GM23338 (cell line): Measurements from ENCODE around the gene CNTNAP2. TPM values are rescaled to one million over a fixed set of nuclear protein-coding genes. Genes with fewer than 3 reads are reported as not detected.

Experiments used
- ATAC-seq: fragments of 200-7000 bp; cut with Tn5 transposase; 3 replicates; pipeline ENCODE4 v1.9.1; 2020
- DNase-seq: peaks from one replicate; pipeline ENCODE4 v3.0.0-alpha.2; 2015; ENCODE audit warnings: low spot score
- H2AFZ ChIP-seq: fragments of 200-600 bp; sonication (generic); 2 replicates; pipeline ENCODE4 v1.8.0; 2016; ENCODE audit warnings: antibody characterized with exemption, mild to moderate bottlenecking, moderate library complexity
- H3F3A ChIP-seq: fragments of 200-600 bp; sonication (generic); replicated peaks from 2 replicates; pipeline ENCODE4 v1.8.0; 2017; ENCODE audit warnings: antibody characterized with exemption, mixed run types, low read depth
- H3K27ac ChIP-seq: fragments of 200-600 bp; sonication (generic); 2 replicates; pipeline ENCODE4 v1.6.1; 2016; ENCODE audit warnings: low read depth
- H3K27me3 ChIP-seq: fragments of 200-600 bp; sonication (generic); 2 replicates; pipeline ENCODE4 v1.8.0; 2016; ENCODE audit warnings: mild to moderate bottlenecking, mixed run types, moderate library complexity; ENCODE audit not compliant: insufficient read depth
- H3K36me3 ChIP-seq: fragments of 200-600 bp; sonication (generic); 2 replicates; pipeline ENCODE4 v1.8.0; 2016; ENCODE audit warnings: mild to moderate bottlenecking; ENCODE audit not compliant: insufficient read depth
- H3K4me1 ChIP-seq: fragments of 200-600 bp; sonication (generic); 2 replicates; pipeline ENCODE4 v1.8.0; 2016; ENCODE audit warnings: mild to moderate bottlenecking, moderate library complexity; ENCODE audit not compliant: insufficient read depth
- H3K4me2 ChIP-seq: fragments of 200-600 bp; sonication (generic); 2 replicates; pipeline ENCODE4 v1.7.1; 2017; ENCODE audit warnings: mixed run types
- H3K4me3 ChIP-seq: fragments of 200-600 bp; sonication (generic); 2 replicates; pipeline ENCODE4 v1.6.1; 2016; ENCODE audit warnings: mixed run types
- H3K79me2 ChIP-seq: fragments of 200-600 bp; sonication (generic); replicated peaks from 2 replicates; pipeline ENCODE4 v1.8.0; 2017; ENCODE audit warnings: mild to moderate bottlenecking; ENCODE audit not compliant: insufficient read depth
- H3K9me2 ChIP-seq: fragments of 200-600 bp; sonication (generic); 2 replicates; pipeline ENCODE4 v1.8.0; 2017; ENCODE audit not compliant: insufficient read depth
- H4K20me1 ChIP-seq: fragments of 200-600 bp; sonication (generic); replicated peaks from 2 replicates; pipeline ENCODE4 v1.8.0; 2017; ENCODE audit warnings: mild to moderate bottlenecking; ENCODE audit not compliant: insufficient read depth
- H3K27ac Mint-ChIP-seq: 2 replicates; pipeline ENCODE4 v1.8.0; 2020; ENCODE audit warnings: inconsistent platforms, mild to moderate bottlenecking, moderate library complexity, mixed read lengths
- H3K27me3 Mint-ChIP-seq: 3 replicates; pipeline ENCODE4 v1.8.0; 2022; ENCODE audit warnings: low read depth, mild to moderate bottlenecking, moderate library complexity, mixed read lengths, inconsistent platforms; ENCODE audit not compliant: insufficient read depth, poor library complexity
- H3K36me3 Mint-ChIP-seq: 3 replicates; pipeline ENCODE4 v1.8.0; 2021; ENCODE audit warnings: low read depth, mild to moderate bottlenecking, inconsistent platforms, moderate library complexity, mixed read lengths
- H3K4me1 Mint-ChIP-seq: 3 replicates; pipeline ENCODE4 v1.8.0; 2020; ENCODE audit warnings: mild to moderate bottlenecking, inconsistent platforms, mixed read lengths
- H3K4me3 Mint-ChIP-seq: 3 replicates; pipeline ENCODE4 v1.8.0; 2021; ENCODE audit warnings: moderate library complexity, mild to moderate bottlenecking, inconsistent platforms, mixed read lengths
- H3K9me3 Mint-ChIP-seq: 3 replicates; pipeline ENCODE4 v1.8.0; 2020; ENCODE audit warnings: moderate library complexity, mild to moderate bottlenecking, inconsistent platforms, mixed read lengths
- CREB1 ChIP-seq: fragments of 250-450 bp; sonication (Bioruptor Pico); IDR thresholded peaks from 2 replicates; pipeline ENCODE4 v1.5.0; 2020; ENCODE audit warnings: low read depth, mild to moderate bottlenecking, moderate library complexity
- CTCF ChIP-seq, 2 experiments: fragments of 200-600 bp in 1 of 2; sonication (generic) in 1 of 2; conservative IDR thresholded peaks; 2 replicates each; pipeline versions ENCODE4 v1.5.1 to v1.6.1; 2016 to 2017; ENCODE audit warnings: antibody characterized with exemption in 2 of 2, low read depth in 2 of 2, mild to moderate bottlenecking in 2 of 2, moderate library complexity in 1 of 2
- ETS1 ChIP-seq: IDR thresholded peaks from 2 replicates; pipeline ENCODE4 v1.6.1; 2016; ENCODE audit warnings: antibody characterized with exemption
- EZH2 ChIP-seq: fragments of 200-600 bp; sonication (generic); IDR thresholded peaks from one replicate; pipeline ENCODE4 v1.8.0; 2017; ENCODE audit warnings: antibody characterized with exemption, mild to moderate bottlenecking, low read depth; ENCODE audit not compliant: unreplicated experiment
- EZH2phosphoT487 ChIP-seq: fragments of 200-600 bp; sonication (generic); IDR thresholded peaks from one replicate; pipeline ENCODE4 v1.8.1; 2018; ENCODE audit warnings: antibody characterized with exemption; ENCODE audit not compliant: unreplicated experiment
- JUNB ChIP-seq: IDR thresholded peaks from one replicate; pipeline ENCODE4 v1.6.1; 2016; ENCODE audit warnings: antibody characterized with exemption; ENCODE audit not compliant: unreplicated experiment
- NANOG ChIP-seq: IDR thresholded peaks from 2 replicates; pipeline ENCODE4 v1.6.1; 2016; ENCODE audit warnings: antibody characterized with exemption, borderline replicate concordance
- POLR2AphosphoS5 ChIP-seq: IDR thresholded peaks from 2 replicates; pipeline ENCODE4 v1.6.1; 2016; ENCODE audit warnings: antibody characterized with exemption, low read depth
- REST ChIP-seq: IDR thresholded peaks from one replicate; pipeline ENCODE4 v1.6.1; 2018; ENCODE audit warnings: antibody characterized with exemption; ENCODE audit not compliant: unreplicated experiment
- STAT1 ChIP-seq: IDR thresholded peaks from one replicate; pipeline ENCODE4 v1.6.1; 2016; ENCODE audit warnings: antibody characterized with exemption; ENCODE audit not compliant: unreplicated experiment
- ZNF114 ChIP-seq: fragments of 250-450 bp; sonication (Bioruptor Pico); IDR thresholded peaks from 2 replicates; pipeline ENCODE4 v1.5.0; 2020; ENCODE audit warnings: mild to moderate bottlenecking, moderate library complexity
- ZNF331 ChIP-seq: fragments of 250-450 bp; sonication (Bioruptor Pico); IDR thresholded peaks from 2 replicates; pipeline ENCODE4 v1.5.0; 2020; ENCODE audit warnings: low read depth, mild to moderate bottlenecking, moderate library complexity
- polyA plus RNA-seq: library from polyadenylated mRNA; unstranded; fragments of >200 nt; fragmentation: Nextera tagmentation; extraction: Ambion mirVana; gene quantifications from 2 replicates; pipeline ENCODE4 v1.2.1, GENCODE V29; 2016
- total RNA-seq: library from RNA; depleted of rRNA; stranded (reverse); fragments of >200 nt; shearing (Covaris generic); gene quantifications from 2 replicates; pipeline ENCODE4 v1.2.3, GENCODE V29; 2014

Gene CNTNAP2
- total and polyA plus RNA-seq, 2 experiments from 2014 or later = 38.2 to 61.3 TPM

- no peak for TF ChIP-seq ETS1
Measured at GRCh38 chr7:146112755-146113154, 3.8 kb upstream of the CNTNAP2 start (continued).

- Mint-ChIP-seq H3K9me3 (peaks cover 12% of the 10 kb centered on the region; the same call in 2 of the 3 replicates), H3K36me3 (no peaks in the 10 kb centered on the region), H3K27ac (no peak overlapping the region), H3K4me3 (peak overlapping the region; percentile 88), H3K27me3 (peaks cover 20% of the 10 kb centered on the region), H3K4me1 (peaks cover 15% of the 10 kb centered on the region)
- ATAC-seq (no peak), DNase-seq (no peak)
- H3K27me3 ChIP-seq = peaks cover 26% of the 10 kb centered on the region
- H3K4me1 ChIP-seq = peaks cover 7% of the 10 kb centered on the region
- no peaks in the 10 kb centered on the region for H4K20me1 ChIP-seq
- no peaks in the 10 kb centered on the region for H3K9me2 ChIP-seq
- H3K36me3 ChIP-seq = 0 out of 2 replicates have a peak, but pooled peaks cover 7% of the 10 kb centered on the region
- H2AFZ ChIP-seq = no peak overlapping the region
- H3K27ac ChIP-seq = no peak overlapping the region
- H3F3A ChIP-seq = no peaks in the 10 kb centered on the region
- H3K79me2 ChIP-seq = no peaks in the 10 kb centered on the region
- H3K4me3 ChIP-seq = peak overlapping the region; percentile 70
- H3K4me2 ChIP-seq = peak overlapping the region; percentile 84
- TF ChIP-seq ZNF331 (CRISPR knock-in tag) (no peak), JUNB (no peak), CTCF (conservative IDR thresholded peaks at IDR 0.05; ENCODE audit: low read depth in 2 of 2) (no peak), EZH2 (no peak), ETS1 (no peak), CREB1 (no peak), POLR2AphosphoS5 (no peak), STAT1 (no peak), REST (no peak), EZH2phosphoT487 (no peak), NANOG (no peak), ZNF114 (CRISPR knock-in tag) (no peak)
Measured at GRCh38 chr7:146115548-146115850, 1.1 kb upstream of the CNTNAP2 start.
